Ramos (cell line): ENCODE results near the gene LRRC28.
"Not testable (repeated sequence)": the region's sequence is repeated elsewhere in the genome, so short reads cannot be mapped to it uniquely, and the experiment has no call there.

Source experiments
- in situ Hi-C: fragments of 300-500 bp; cut with MboI; formaldehyde crosslinking; loops from one replicate; pipeline ENCODE4 v1.14.3; 2022; ENCODE audit warnings: low sequenced_read_pairs; ENCODE audit not compliant: unreplicated experiment

LRRC28 gene

GRCh38 chr15:99250857-99251841 is at the start of gene LRRC28:
Gene LRRC28 (plus strand): TSS chr15:99251481. CDS start chr15:99255958, 4,477 bp downstream.
- in situ Hi-C loops: no loop called here

- in situ Hi-C loops: no loop called here
These were observed 49.1 kb upstream of the LRRC28 start for GRCh38 chr15:99202176-99202552.

GRCh38 chr15:99207672-99208071 is 43.6 kb upstream of the LRRC28 start:
- in situ Hi-C loops: no loop called here

DNA sequence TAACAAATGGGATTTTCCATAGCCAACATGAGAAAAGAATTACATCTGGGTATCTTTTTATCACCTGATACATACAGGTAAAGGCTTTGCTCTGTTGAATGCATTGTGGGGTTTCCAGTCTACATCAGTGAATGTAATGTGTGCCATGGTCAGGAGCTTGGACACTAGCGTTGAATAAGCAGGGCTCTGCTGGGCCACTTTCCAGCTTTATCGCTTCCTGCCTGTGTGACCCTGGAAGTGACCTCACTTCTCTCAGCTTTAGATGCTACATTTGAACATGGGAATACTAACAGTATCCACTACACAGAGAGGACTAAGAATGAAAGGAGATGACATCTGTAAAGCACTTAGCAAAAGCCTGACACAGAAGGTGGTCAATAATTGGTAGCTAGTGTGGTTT is 42.0 kb upstream of the LRRC28 start:
- in situ Hi-C loops: no loop called here

DNA sequence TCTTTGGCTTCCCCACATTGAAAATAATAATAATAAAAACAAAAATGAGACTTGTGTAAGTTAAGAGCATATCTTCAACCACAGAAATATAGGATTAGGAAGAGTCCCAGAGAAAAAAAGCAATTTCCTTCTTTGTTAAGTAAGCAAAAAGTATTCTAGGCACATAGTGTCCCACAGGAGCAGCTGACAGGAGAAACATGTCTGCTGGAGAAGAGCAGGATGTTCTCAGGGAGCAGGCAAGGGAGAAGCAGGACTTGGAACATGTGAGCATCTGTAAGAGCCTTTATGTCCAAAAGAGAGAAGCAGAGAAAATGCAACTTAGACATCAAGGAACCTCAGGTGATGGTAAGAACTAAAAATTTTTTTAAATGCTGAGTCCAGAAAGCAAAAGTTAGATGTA is 40.9 kb upstream of the LRRC28 start:
- in situ Hi-C loops: no loop called here

DNA sequence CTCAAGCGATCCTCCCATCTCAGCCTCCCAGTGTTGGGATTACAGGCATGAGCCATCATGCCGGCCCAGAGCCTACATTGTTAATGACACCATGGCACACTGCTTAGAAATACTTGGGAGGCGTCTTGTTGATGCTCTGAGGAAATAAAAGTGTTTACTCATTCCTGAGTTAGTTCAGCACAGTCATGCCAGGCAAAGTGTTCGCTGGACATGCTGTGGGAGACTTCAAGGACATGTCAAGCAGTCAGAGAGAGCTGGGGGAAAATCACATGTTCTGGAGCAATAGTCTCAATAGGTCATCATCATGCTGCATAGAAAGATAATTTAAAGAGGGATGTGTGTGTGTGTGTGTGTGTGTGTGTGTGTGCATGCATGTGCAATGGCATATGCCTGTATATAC is 39.4 kb upstream of the LRRC28 start:
- in situ Hi-C loops: no loop called here

GRCh38 chr15:99212406-99212805 is 38.9 kb upstream of the LRRC28 start:
- in situ Hi-C loops: no loop called here

DNA sequence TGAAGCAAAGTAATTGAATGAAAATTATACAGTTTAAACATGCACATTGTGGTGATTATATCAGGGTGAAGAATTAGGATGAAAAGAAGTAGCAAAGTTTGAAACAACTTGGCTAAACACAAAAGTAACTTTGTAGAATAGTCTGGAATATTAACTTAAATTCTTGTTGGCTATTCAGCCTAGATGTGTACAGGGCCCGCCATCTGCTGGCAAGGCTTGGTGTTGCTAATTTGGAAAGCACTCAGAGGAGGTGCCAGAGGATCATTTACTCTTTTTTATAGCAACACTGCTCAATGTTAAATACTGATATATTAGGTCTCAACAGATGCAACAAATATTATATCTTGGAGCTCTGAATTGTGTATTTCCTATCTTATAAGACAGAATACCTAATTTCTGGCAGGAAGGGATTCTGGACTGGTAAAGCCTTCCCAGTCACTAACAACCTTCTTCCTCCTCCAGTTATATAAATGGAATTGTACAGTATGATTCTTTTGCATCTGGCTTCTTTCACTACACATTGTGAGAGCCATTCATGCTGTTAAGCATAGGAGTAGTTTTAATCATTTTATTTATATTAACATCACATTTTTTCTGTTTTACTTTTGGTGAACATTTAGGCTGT is 38.0 kb upstream of the LRRC28 start:
- in situ Hi-C loops: no loop called here

DNA sequence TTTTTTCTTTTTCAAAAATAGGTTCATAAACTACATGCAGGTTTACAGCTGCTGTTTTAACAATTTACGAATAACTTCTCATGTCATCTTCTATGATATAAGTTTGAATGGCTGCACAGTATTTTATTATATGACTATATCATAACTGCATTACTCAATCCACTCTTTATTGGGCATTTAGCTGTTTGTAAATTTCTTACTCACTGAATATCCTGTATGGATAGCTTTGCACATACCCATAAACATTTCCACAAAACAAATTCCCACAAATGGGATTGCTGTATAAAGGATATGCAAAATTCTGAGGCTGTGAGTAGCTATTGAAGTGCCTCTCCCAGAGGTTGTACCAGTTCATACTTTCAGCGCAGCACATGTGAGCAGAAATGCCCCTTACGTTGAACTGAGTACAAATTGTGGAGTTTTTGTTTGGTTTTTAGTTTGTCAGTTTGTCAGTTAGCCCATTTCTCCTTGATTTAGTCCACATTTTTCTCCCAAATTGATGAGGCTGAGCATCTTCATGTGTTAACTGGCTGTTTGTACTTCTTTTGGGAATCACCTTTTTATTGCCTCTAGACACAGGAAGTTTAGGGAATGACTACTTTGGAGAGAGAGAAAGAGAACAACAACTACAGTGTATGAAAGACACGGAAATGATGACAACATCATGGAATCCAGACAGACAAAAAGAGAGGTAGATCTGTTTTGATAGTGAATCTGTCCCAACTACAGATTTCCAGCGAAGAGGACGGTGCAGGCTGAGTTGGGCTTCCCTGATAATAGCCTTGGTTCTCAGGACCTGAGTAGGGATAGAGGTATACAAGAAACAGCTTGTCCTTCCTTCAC is 26.7 kb upstream of the LRRC28 start:
- in situ Hi-C loops: no loop called here

DNA sequence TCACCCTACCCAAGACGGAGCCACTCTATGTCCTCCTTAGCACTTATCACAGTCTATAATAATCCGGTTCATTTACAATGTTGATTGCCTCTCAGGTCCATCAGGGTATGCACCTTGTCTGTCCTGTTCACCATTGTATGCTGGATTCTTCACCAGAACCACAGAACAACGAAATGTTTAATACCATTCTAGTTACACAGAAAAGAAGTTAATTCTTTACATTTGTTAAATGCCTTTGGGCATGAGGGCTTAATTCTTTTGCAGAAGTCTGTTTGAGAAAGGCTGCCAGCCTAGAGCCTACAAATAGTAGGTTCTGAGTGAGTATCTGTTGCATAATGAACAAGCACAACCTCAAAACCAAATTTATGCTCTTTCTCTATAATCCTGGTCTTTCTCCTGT is 24.5 kb upstream of the LRRC28 start:
- in situ Hi-C loops: no loop called here

- in situ Hi-C loops: no loop called here
These were observed 23.0 kb upstream of the LRRC28 start for GRCh38 chr15:99228120-99228770.

GRCh38 chr15:99230867-99231266 is 20.4 kb upstream of the LRRC28 start:
- in situ Hi-C loops: no loop called here

DNA sequence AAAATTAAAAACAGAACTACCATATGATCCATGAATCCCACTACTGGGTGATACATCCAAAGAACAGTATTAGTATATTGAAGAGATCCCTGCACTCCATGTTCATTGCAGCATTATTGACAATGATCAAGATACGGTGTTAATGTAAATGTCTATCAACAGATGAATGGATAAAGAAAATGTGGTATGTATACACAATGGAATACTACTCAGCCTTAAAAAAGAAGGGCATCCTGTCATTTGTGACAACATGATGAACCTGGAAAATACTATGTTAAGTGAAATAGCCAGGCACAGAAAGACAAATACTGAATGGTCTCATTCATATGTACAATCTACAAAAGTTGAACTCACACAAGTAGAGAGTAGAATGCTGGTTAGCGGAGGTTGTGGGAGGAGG is 18.5 kb upstream of the LRRC28 start:
- in situ Hi-C loops: no loop called here

DNA sequence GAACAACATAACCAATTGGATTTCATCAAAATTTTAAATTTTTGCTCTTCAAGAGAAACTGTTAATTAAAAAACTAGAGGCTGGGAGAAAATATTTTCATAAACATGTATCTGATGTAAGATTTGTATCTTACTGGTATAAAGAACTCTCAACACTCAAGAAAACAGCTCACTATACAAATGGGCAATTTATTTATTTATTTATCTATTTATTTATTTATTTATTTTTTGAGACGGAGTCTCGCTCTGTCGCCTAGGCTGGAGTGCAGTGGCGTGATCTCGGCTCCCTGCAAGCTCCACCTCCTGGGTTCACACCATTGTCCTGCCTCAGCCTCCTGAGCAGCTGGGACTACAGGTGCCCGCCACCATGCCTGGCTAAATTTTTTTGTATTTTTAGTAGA is 17.1 kb upstream of the LRRC28 start:
- in situ Hi-C loops: not testable (repeated sequence)

- in situ Hi-C loops: no loop called here
These were observed 12.4 kb upstream of the LRRC28 start for GRCh38 chr15:99238849-99239248.

DNA sequence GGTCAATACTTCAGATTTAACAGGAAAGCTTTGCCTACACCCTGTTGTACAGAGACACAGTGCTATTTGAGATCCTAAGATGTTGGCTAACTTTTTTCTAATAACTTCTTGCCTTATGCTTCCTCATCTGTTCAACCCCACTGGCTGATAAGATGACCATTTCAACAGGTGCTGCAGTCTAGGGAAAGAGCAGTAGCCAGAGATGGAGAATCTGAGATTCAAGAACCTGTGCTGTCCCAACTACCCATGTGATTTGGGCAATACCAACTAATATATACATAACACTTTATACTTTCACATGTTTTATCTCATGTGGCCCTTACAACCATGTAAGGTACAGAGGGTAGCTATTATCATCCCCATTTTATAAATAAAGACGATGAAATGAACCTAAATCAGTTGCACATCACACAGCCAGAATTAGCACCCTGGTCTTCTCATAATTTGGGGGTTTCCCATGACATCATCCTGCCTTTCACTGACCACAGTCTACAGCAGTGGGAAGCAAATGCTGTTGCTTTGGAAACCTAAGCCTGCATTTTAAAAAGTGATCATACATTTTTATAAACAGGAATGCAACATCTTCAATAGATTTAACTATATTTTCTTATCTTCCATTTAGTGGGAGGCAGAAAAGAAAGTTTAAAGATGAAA is 11.6 kb upstream of the LRRC28 start:
- in situ Hi-C loops: no loop called here

DNA sequence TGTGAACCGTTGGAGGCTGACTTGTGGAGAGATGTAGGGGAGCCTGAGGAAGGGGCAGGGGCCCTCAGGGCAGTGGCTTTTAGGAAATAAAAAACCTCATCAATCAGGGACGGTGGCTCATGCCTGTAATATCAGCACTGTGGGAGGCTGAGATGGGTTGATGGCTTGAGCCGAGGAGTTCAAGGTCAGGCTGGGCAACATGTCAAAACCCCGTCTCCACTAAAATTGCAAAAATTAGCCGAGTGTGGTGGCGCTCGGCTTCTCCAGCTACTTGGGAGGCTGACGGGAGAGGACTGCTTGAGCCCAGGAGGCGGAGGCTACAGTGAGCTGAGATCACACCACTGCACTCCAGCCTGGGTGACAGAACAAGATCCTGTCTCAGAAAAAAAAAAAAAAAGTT is 9.5 kb upstream of the LRRC28 start:
- in situ Hi-C loops: no loop called here

GRCh38 chr15:99244306-99244705 is 7.0 kb upstream of the LRRC28 start:
- in situ Hi-C loops: no loop called here

DNA sequence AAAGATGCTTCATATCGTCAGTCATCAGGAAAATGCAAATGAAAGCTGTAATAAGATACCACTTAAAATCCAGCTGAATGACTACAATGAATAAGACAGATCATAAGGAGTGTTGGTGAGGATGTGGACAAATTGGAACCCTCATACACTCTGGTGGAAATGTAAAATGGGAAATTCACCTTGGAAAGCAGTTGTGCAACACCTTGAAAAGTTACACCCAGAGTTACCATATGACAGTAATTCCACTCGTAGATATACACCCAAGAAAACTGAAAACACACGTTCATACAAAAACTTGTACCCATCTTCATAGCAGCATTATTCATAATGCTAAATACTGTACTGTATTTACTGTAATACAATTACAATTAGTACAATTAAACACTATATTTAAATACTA is 4.2 kb upstream of the LRRC28 start:
- in situ Hi-C loops: no loop called here
